ENCODE measurements around the gene IGSF21. TPM values are rescaled to one million over a fixed set of nuclear protein-coding genes. Genes with fewer than 3 reads are reported as not detected.
"Not testable (repeated sequence)": the region's sequence is repeated elsewhere in the genome, so short reads cannot be mapped to it uniquely, and the experiment has no call there.

IGSF21 gene
- total and polyA plus RNA-seq, 5 donors from 2014 or later = not detected

DNA sequence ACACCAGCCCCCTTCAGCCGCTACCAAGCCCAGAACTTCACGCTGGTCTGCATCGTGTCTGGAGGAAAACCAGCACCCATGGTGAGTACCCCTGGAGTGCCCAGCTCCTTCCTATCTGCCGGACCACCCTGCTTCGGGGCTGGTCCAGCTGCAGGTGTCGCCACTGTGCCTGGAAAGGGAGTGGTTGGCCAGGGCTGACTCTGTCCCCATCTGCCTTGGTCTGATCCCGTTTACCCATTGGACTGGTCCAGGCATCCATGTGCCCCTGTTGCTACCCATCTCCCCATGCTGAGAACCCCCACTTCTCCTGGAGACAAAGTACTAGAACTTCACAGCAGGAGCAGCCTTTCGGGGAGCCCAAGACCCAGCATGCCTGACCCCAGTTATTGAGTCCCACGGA, 254.6 kb downstream of the IGSF21 start:
- DNase-seq = no peak
- Histone ChIP-seq H3K4me3 (ENCODE audit: low read depth, low read length) (no peak overlapping the region), H3K9me3 (ENCODE audit: control insufficient read depth in 2 of 2, low read length in 2 of 2) (no peaks in the 10 kb centered on the region), H3K27me3 (ENCODE audit: control insufficient read depth, insufficient read depth, low read length) (no peaks in the 10 kb centered on the region), H3K4me1 (ENCODE audit: control insufficient read depth, insufficient read depth, low read length, poor library complexity, severe bottlenecking) (no peaks in the 10 kb centered on the region), H3K36me3 (ENCODE audit: control insufficient read depth, insufficient read depth, low read length) (no peaks in the 10 kb centered on the region), H3K27ac (ENCODE audit: insufficient read depth, low read length, poor library complexity, severe bottlenecking) (no peak overlapping the region)
- Mint-ChIP-seq H3K36me3 (no peaks in the 10 kb centered on the region), H3K9me3 (peaks cover 0 to 4% (median 0%) of the 10 kb centered on the region in 7 donors), H3K27ac (no peak overlapping the region), H3K27me3 (peaks cover 4% of the 10 kb centered on the region), H3K4me3 (no peak overlapping the region), H3K4me1 (no peaks in the 10 kb centered on the region)
- no peak for ATAC-seq (ENCODE audit: low read depth in 2 of 2)

DNA sequence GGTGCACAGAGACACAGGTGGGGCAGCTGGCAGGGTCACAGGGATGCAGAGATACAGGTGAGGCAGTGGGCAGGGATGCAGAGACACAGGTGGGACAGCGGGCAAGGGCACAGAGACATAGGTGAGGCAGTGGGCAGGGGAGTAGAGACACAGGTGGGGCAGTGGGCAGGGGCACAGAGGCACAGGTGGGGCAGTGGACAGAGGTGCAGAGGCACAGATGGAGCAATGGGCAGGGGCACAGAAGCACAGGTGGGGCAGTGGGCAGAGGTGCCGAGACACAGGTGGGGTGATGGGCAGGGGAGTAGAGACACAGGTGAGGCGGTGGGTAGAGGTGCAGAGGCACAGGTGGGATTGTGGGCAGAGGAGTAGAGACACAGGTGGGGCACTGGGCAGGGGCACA, 255.8 kb downstream of the IGSF21 start:
- Histone ChIP-seq H3K27ac (ENCODE audit: insufficient read depth, low read length, poor library complexity, severe bottlenecking) (no peak overlapping the region), H3K36me3 (ENCODE audit: control insufficient read depth, insufficient read depth, low read length) (no peaks in the 10 kb centered on the region), H3K4me1 (ENCODE audit: control insufficient read depth, insufficient read depth, low read length, poor library complexity, severe bottlenecking) (no peaks in the 10 kb centered on the region), H3K4me3 (ENCODE audit: low read depth, low read length) (no peak overlapping the region), H3K9me3 (ENCODE audit: control insufficient read depth in 2 of 2, low read length in 2 of 2) (no peaks in the 10 kb centered on the region), H3K27me3 (ENCODE audit: control insufficient read depth, insufficient read depth, low read length) (no peaks in the 10 kb centered on the region)
- no peak for DNase-seq
- H3K36me3 Mint-ChIP-seq = no peaks in the 10 kb centered on the region
- H3K4me1 Mint-ChIP-seq = no peaks in the 10 kb centered on the region
- H3K27me3 Mint-ChIP-seq = peaks cover 4% of the 10 kb centered on the region
- ATAC-seq (ENCODE audit: low read depth in 2 of 2) = no peak
- no peak overlapping the region for H3K4me3 Mint-ChIP-seq
- no peak overlapping the region for H3K27ac Mint-ChIP-seq
- peaks cover 0 to 4% (median 0%) of the 10 kb centered on the region in 7 donors for H3K9me3 Mint-ChIP-seq

DNA sequence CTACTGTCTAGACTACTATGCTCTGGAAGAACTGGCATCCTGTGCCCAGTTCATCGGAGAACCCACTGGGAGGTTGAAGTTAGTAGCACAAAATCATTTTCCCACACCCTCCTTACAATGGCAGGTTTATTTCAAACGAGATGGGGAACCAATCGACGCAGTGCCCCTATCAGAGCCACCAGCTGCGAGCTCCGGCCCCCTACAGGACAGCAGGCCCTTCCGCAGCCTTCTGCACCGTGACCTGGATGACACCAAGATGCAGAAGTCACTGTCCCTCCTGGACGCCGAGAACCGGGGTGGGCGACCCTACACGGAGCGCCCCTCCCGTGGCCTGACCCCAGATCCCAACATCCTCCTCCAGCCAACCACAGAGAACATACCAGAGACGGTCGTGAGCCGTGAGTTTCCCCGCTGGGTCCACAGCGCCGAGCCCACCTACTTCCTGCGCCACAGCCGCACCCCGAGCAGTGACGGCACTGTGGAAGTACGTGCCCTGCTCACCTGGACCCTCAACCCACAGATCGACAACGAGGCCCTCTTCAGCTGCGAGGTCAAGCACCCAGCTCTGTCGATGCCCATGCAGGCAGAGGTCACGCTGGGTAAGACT, 257.6 kb downstream of the IGSF21 start:
- Histone ChIP-seq H3K36me3 (ENCODE audit: control insufficient read depth, insufficient read depth, low read length) (no peaks in the 10 kb centered on the region), H3K27me3 (ENCODE audit: control insufficient read depth, insufficient read depth, low read length) (no peaks in the 10 kb centered on the region), H3K9me3 (ENCODE audit: control insufficient read depth in 2 of 2, low read length in 2 of 2) (no peaks in the 10 kb centered on the region), H3K4me3 (ENCODE audit: low read depth, low read length) (no peak overlapping the region), H3K4me1 (ENCODE audit: control insufficient read depth, insufficient read depth, low read length, poor library complexity, severe bottlenecking) (no peaks in the 10 kb centered on the region), H3K27ac (ENCODE audit: insufficient read depth, low read length, poor library complexity, severe bottlenecking) (no peak overlapping the region)
- DNase-seq (no peak), ATAC-seq (ENCODE audit: low read depth in 2 of 2) (no peak)
- Mint-ChIP-seq H3K27ac (no peak overlapping the region), H3K9me3 (peaks cover 0 to 4% (median 0%) of the 10 kb centered on the region in 7 donors), H3K4me3 (no peak overlapping the region), H3K4me1 (no peaks in the 10 kb centered on the region), H3K36me3 (no peaks in the 10 kb centered on the region), H3K27me3 (peaks cover 3% of the 10 kb centered on the region)

DNA sequence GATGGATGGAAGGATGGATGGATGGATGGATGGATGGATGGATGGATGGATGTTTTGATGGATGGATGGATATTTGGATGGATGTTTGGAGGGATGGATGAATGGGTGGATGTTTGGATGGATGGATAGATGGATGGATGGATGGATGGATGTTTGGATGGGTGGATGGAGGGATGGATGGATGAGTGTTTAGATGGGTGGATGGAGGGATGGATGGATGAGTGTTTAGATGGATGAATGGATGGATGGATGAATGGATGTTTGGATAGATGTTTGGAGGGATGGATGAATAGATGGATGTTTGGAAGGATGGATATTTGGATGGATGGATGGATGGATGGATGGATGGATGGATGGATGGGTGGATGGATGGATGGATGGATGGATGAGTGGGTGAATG, 264.9 kb downstream of the IGSF21 start:
- not testable (repeated sequence) for H3K27me3 Mint-ChIP-seq; H3K4me3 Mint-ChIP-seq; H3K36me3 ChIP-seq (ENCODE audit: control insufficient read depth, insufficient read depth, low read length); H3K4me1 ChIP-seq (ENCODE audit: control insufficient read depth, insufficient read depth, low read length, poor library complexity, severe bottlenecking); H3K36me3 Mint-ChIP-seq; ATAC-seq (ENCODE audit: low read depth in 2 of 2); H3K9me3 ChIP-seq (ENCODE audit: control insufficient read depth in 2 of 2, low read length in 2 of 2); H3K4me1 Mint-ChIP-seq; H3K9me3 Mint-ChIP-seq; H3K4me3 ChIP-seq (ENCODE audit: low read depth, low read length); H3K27ac ChIP-seq (ENCODE audit: insufficient read depth, low read length, poor library complexity, severe bottlenecking); H3K27me3 ChIP-seq (ENCODE audit: control insufficient read depth, insufficient read depth, low read length); H3K27ac Mint-ChIP-seq; DNase-seq

DNA sequence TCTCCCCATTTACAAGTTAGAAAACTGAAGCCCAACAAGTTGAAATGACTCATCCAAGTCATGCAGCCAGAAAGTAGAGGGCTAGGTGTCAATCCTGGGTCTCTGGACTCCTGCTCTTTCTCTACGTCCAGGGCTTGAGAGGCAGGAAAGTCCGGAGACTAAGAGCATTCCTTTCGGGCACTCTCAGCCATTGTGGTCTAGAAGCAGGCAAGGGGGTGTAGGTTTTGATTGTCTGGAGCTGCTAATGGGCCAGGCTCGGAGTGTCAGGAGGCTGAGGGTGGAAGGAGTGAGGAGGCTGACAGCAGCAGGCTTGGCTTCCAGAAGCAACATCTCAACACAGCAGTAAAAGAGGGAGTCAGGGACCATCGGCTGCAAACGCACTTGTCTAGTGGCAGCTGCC, 265.6 kb downstream of the IGSF21 start:
- Mint-ChIP-seq H3K4me1 (no peaks in the 10 kb centered on the region), H3K27me3 (no peaks in the 10 kb centered on the region), H3K4me3 (no peak overlapping the region), H3K9me3 (peaks cover 0 to 5% (median 0%) of the 10 kb centered on the region in 7 donors), H3K36me3 (no peaks in the 10 kb centered on the region), H3K27ac (no peak overlapping the region)
- H3K27ac ChIP-seq (ENCODE audit: insufficient read depth, low read length, poor library complexity, severe bottlenecking) = no peak overlapping the region
- no peaks in the 10 kb centered on the region for H3K4me1 ChIP-seq (ENCODE audit: control insufficient read depth, insufficient read depth, low read length, poor library complexity, severe bottlenecking)
- no peak overlapping the region for H3K4me3 ChIP-seq (ENCODE audit: low read depth, low read length)
- no peaks in the 10 kb centered on the region for H3K36me3 ChIP-seq (ENCODE audit: control insufficient read depth, insufficient read depth, low read length)
- DNase-seq (no peak), ATAC-seq (ENCODE audit: low read depth in 2 of 2) (no peak)
- H3K27me3 ChIP-seq (ENCODE audit: control insufficient read depth, insufficient read depth, low read length) = no peaks in the 10 kb centered on the region
- H3K9me3 ChIP-seq (ENCODE audit: control insufficient read depth in 2 of 2, low read length in 2 of 2) = no peaks in the 10 kb centered on the region

DNA sequence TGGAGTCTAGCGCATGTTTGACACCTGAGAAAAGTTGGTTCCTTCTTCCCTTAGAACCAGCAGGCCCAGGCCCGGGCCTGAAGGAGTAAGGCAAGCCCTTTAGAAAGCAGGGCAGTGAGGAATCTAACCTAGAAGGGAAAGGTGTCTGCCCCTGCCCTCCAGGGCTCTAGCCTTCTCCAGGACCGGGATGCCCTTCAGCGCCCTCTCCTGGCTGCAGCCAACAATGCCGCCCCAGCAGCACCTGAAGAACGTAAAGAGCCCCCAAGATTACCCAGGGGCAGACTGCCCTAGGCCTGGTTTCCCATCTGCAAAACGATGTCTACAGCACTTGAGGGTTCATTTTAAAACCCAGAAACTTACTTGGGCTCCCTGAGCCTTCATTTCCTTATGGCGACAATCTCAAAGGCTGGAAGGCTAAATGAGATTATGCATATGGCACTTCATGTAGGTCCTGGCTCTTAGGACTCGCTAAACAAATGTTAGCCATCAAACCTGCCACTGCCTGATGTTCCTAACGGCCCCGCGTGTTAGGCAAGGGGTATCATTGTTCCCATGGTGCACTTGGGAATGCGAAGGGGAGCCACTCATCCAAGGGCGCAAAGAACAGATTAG, 266.4 kb downstream of the IGSF21 start:
- Mint-ChIP-seq H3K36me3 (no peaks in the 10 kb centered on the region), H3K4me1 (no peaks in the 10 kb centered on the region), H3K9me3 (peaks cover 0 to 5% (median 0%) of the 10 kb centered on the region in 7 donors), H3K27me3 (no peaks in the 10 kb centered on the region), H3K4me3 (no peak overlapping the region), H3K27ac (no peak overlapping the region)
- no peaks in the 10 kb centered on the region for H3K9me3 ChIP-seq (ENCODE audit: control insufficient read depth in 2 of 2, low read length in 2 of 2)
- ATAC-seq (ENCODE audit: low read depth in 2 of 2) = no peak
- H3K27ac ChIP-seq (ENCODE audit: insufficient read depth, low read length, poor library complexity, severe bottlenecking) = no peak overlapping the region
- no peaks in the 10 kb centered on the region for H3K27me3 ChIP-seq (ENCODE audit: control insufficient read depth, insufficient read depth, low read length)
- H3K4me3 ChIP-seq (ENCODE audit: low read depth, low read length) = no peak overlapping the region
- H3K36me3 ChIP-seq (ENCODE audit: control insufficient read depth, insufficient read depth, low read length) = no peaks in the 10 kb centered on the region
- peak in 1 of 3 donors; percentile 0 for DNase-seq
- no peaks in the 10 kb centered on the region for H3K4me1 ChIP-seq (ENCODE audit: control insufficient read depth, insufficient read depth, low read length, poor library complexity, severe bottlenecking)

DNA sequence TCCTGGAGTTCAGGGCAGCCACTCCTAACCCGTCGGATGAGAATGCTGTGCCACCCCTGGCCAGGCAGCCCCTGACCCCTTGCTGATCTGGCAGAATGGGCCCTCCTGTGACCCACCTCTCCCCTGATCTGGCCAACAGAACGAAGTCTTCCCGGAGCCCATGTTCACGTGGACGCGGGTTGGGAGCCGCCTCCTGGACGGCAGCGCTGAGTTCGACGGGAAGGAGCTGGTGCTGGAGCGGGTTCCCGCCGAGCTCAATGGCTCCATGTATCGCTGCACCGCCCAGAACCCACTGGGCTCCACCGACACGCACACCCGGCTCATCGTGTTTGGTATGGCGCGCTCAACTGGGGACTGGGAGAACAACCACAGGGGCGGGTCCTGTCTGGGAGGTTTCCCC, 269.1 kb downstream of the IGSF21 start:
- H3K27me3 Mint-ChIP-seq = no peaks in the 10 kb centered on the region
- peaks cover 0 to 12% (median 3%) of the 10 kb centered on the region in 7 donors for H3K9me3 Mint-ChIP-seq
- no peak overlapping the region for H3K27ac Mint-ChIP-seq
- H3K4me3 Mint-ChIP-seq = no peak overlapping the region
- no peak for DNase-seq
- Histone ChIP-seq H3K9me3 (ENCODE audit: control insufficient read depth in 2 of 2, low read length in 2 of 2) (no peaks in the 10 kb centered on the region), H3K4me3 (ENCODE audit: low read depth, low read length) (no peak overlapping the region), H3K27ac (ENCODE audit: insufficient read depth, low read length, poor library complexity, severe bottlenecking) (no peak overlapping the region), H3K27me3 (ENCODE audit: control insufficient read depth, insufficient read depth, low read length) (no peaks in the 10 kb centered on the region), H3K4me1 (ENCODE audit: control insufficient read depth, insufficient read depth, low read length, poor library complexity, severe bottlenecking) (no peaks in the 10 kb centered on the region), H3K36me3 (ENCODE audit: control insufficient read depth, insufficient read depth, low read length) (no peaks in the 10 kb centered on the region)
- H3K4me1 Mint-ChIP-seq = no peaks in the 10 kb centered on the region
- no peak for ATAC-seq (ENCODE audit: low read depth in 2 of 2)
- no peaks in the 10 kb centered on the region for H3K36me3 Mint-ChIP-seq

DNA sequence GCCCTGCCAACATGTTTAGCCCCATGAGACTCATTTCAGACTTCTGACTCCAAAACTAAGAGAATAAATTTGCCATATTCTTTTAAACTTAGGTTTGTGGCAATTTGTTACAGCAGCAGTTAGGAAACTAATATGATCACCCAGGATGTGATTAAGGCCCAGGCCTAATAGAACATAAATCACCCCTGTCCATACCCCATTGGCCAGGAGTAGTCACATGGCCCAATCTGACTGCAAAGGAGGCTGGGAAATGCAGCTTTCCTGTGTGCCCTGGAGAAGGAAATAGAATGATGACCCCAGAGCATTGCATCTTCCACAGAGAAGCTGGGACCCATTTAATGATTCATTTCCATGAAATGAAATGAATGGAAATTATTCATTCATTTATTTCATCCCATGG, 272.7 kb downstream of the IGSF21 start:
- H3K4me1 Mint-ChIP-seq = peaks cover 0 to 2% (median 0%) of the 10 kb centered on the region in 4 donors
- no peak overlapping the region for H3K4me3 ChIP-seq (ENCODE audit: low read depth, low read length)
- no peaks in the 10 kb centered on the region for H3K27me3 ChIP-seq (ENCODE audit: control insufficient read depth, insufficient read depth, low read length)
- no peak overlapping the region for H3K4me3 Mint-ChIP-seq
- H3K27ac Mint-ChIP-seq = no peak overlapping the region
- no peak for DNase-seq
- H3K4me1 ChIP-seq (ENCODE audit: control insufficient read depth, insufficient read depth, low read length, poor library complexity, severe bottlenecking) = no peaks in the 10 kb centered on the region
- H3K27me3 Mint-ChIP-seq = no peaks in the 10 kb centered on the region
- no peak for ATAC-seq (ENCODE audit: low read depth in 2 of 2)
- no peaks in the 10 kb centered on the region for H3K36me3 Mint-ChIP-seq
- peaks cover 0 to 11% (median 3%) of the 10 kb centered on the region in 7 donors for H3K9me3 Mint-ChIP-seq
- H3K27ac ChIP-seq (ENCODE audit: insufficient read depth, low read length, poor library complexity, severe bottlenecking) = no peak overlapping the region
- H3K9me3 ChIP-seq (ENCODE audit: control insufficient read depth in 2 of 2, low read length in 2 of 2) = no peaks in the 10 kb centered on the region
- H3K36me3 ChIP-seq (ENCODE audit: control insufficient read depth, insufficient read depth, low read length) = no peaks in the 10 kb centered on the region
